HG02623 (cell line): ENCODE results near the gene HNRNPA0.

Experiments
- ATAC-seq: cut with Tn5 transposase; IDR thresholded peaks from one replicate; pipeline ENCODE4 v1.9.1; 2021; ENCODE audit warnings: moderate library complexity; ENCODE audit not compliant: unreplicated experiment

HNRNPA0 gene

DNA sequence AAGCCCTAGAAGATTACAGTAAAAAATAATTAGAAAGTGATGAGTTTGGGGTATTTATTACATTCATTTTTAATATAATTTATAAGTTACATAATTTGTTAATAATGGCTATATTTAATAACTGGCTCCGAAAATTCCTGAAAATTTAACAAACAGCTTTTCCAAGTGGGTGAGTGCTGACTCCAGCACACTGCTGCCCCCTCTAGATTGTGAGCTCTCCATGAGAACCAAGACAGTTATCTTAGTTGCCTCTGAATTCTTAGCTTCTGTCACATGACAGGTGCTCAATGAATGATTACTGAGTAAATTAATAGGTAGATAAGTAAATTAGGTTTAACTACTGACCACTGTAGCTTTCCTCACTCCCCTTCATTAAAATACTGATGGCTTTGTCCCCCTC is 26.1 kb downstream of the HNRNPA0 start:
- ATAC-seq, result no peak

DNA sequence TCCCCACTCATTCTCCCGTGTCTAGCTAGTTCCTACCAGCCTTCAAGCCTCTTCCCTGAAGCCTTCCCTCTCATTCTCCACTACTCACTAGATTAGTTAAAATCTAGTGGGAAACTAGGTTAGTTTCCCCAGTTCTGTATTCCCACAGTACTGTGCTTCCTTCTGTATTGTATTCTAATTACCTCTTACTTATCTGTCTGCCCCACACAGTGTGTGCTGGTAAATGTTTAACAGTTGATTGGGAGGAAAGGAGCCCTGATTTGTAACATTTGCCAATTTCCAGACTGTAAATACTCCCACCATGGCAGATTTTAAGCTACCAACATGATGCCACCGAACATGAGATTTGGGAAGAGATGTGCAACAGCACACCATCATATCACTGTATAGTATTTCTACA is 26.5 kb downstream of the HNRNPA0 start:
- no peak for ATAC-seq

DNA sequence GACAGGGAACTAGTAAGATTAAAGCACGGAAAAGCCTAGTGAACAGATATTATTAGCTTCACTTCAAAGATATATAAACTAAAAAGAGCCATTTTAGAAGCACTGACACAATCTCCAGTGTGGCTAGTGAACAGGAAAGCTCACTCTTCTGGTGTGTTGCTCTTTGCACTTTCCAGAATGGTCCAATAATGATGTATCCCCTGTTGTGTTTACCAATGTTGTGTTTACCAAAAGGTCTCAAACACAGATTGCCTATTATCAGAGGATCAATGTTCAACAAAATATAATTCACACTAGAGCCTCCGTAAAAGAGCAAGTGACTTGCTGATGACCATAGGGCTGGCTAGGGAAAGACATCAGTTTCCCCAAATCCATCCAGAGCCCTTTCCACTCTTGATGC is 29.9 kb downstream of the HNRNPA0 start:
- no peak for ATAC-seq

DNA sequence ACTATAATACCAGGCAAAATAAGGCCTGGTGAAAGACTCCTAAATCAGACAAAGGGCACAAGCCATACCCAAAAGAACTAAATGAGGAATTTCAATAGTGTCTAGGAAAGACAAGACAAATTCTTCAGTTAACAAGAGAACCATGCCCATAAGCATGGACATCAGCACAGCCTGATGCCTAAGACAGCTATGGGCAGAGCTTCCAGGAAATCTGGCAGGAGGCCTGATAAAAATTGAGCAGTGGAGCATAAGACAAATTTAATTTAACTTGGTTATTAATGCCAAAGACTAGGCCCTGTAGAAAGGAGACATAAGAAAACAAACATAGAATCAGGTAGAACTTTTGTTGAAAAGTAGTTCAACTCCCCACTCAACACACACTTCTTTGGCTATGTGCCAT is 35.6 kb downstream of the HNRNPA0 start:
- no peak for ATAC-seq

DNA sequence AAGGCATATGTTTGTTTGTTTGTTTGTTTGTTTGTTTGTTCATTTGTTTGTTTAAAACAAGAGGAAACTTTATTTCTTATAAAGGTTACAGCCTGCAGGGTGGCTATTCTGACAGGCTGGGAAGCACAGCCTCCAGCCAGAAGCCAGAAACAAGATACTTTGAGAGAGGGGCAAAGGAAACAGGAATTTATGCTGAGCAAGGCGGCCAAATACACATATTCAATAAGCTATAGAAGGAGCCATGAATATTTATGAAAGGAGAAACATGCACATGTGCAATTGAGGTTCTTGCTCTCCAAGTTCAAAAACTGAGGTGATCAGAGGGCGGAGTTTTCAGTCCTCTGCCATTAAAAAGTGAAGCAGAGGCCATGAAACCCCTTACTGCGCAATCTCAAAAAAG is 37.8 kb downstream of the HNRNPA0 start:
- ATAC-seq, result no peak

DNA sequence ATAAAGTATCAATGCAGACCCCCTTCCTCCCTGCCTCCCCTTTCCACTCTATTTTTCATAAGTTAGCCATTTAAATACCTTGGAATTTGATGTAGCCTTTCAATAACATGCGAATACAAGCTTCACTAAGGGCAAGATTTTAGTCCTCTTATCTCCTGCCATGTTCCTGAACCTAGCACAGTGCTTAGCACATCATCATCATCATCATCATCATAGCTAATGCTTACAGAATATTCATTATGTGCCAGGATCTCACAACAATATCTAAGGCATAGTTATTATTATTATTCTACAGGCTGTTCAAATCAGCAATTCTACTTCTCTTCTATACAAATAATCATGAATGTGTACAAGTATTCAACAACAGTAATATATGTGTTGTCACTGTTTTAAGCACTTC is 38.7 kb downstream of the HNRNPA0 start:
- ATAC-seq, result no peak

DNA sequence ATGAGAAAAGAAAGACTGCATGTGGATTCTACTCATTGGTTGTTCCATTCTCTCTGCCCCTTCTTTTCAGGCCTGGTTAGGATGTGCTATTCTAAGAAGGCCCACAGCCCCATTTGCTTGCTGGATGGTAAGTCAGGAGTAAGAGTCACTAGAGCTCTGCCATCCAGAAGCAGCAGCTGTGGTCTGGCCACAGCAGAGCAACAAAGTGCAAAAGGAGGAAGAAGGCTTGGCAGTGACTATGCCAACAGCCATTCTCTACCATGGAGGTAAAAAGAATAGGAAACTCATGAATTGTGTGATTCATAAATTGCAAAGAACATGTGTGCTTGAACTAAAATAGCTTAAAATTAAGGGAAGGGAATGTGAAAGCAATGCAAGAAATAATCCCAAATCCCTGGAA is 39.2 kb downstream of the HNRNPA0 start:
- no peak for ATAC-seq

DNA sequence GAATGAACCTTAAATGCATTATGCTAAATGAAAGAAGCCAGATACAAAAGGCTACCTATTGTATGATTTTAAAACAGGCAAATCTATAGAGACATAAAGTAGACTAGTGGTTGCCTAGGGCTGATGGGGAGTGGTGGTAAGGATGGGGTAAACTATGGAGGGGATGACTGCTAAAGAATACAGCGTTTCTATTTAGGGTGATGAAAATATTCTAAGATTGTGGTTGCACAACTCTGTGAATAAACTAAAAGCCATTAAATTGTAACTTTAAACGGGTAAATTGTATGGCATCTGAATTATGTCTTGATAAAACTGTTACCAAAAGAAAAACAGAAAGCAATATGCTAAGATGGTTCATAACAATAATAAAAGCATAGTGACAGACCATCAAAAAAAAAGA is 39.7 kb downstream of the HNRNPA0 start:
- no peak for ATAC-seq

DNA sequence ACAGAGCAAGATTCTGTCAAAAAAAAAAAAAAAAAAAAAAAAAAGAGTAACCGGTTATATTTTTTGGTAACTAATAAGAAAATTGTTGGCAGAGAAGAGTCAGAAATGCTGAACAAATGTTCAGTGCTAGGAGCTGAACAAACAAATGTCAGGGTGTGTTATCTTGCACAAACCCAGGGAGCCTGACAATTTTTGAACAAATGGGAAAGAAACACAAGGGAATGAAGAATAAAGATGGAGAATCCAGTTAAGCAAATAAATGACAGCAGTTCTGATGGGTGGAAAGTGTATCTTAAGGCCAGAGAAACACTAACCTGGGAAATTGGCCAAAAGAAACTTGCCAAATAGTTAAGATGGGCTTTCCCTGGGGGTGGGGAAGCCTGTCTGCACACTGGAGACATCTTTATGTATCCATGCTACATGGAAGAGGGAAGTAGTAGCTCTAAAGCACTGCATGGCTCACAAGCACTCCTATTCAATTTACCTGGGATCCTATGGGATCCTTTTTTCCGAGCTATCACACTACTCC is 42.0 kb downstream of the HNRNPA0 start:
- no peak for ATAC-seq

DNA sequence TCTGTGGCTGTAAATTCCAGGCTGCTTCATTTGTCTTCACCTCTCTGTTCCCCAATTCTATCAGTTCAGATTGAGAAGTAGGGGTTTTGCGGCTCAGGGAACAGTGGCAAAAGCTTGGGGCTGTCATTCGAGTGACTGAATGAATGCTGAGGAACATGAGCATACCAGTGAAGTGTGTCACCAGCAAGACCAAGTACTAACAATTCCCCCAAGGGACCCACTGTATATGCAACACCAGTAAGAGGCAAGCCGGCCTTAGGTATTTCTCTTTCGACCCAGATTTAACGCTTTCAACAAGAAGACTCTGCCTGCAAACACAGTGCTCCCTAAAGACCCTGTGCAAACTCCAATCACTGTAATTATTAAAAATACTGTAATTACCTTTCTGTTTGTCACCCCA is 44.1 kb downstream of the HNRNPA0 start:
- no peak for ATAC-seq

DNA sequence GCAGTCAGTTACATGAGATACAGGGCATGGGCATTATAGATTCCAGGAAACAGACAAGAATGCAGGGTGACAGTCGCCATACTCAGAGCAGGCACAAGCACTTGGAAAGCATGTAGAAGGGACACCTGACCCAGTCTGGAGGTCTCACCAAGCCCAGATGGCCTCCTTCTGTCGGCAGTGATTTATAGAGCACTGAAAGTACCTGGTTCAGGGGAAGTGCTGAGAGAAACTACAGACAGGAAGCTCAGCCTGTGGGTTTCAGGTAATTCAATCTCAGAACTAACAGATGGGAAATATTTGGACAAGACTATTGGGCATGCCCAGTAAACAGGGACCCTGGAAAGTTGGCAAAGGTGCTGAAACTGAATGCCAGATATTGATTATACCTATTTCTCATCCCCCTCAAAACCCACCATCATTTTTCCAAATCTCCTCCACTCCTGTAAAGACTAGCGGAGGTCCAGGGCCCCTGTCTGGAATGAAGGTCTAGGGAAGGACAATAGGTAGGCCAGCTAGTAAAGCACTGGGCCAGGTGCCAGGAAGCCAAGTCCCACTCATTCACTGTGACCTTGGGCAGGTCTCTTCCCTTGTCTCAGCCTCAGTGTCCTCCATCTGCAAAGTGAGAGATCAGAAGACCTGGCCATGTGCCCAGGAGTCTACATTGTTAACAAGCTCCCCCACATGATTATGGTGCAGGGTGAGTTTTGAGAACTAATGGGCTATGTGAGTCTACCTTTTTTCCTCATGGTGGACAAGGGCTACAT is 45.2 kb downstream of the HNRNPA0 start:
- no peak for ATAC-seq

DNA sequence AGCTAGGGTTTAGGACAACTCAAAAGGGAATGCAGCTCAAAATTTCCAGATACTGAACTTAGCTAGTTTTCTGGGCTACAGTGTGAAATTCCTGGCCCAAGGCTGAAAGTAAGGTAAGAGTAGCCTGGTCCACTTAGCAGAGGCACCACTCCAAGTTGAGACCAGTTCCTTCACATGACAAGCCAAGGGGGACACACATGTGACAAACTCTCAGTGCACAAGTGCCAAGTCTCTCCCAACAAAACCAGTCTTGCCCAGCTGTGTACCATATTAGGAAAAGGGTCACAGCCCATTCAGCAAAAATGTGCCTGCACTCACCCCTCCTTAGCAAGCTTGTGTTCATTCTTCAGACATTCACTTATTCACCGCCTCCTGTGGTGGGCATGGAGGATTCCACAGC is 46.1 kb downstream of the HNRNPA0 start:
- no peak for ATAC-seq

DNA sequence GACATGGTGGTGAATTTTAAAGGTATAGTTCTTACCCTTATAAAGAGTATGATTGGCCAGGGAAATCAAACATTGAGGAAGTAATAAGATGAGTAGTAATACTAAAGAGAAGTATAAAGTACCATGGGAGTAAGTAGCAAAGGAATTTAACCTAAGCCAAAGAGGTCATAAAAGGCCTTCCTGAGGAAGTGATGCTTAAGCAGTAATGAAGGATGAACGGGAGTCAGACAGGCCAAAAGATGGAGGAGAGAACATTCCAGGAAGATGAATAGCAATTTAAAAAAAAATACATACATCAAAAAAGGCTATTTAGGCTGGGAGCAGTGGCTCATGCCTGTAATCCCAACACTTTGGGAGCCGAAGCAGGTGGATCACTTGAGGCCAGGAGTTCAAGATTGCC is 47.3 kb downstream of the HNRNPA0 start:
- ATAC-seq, result no peak

DNA sequence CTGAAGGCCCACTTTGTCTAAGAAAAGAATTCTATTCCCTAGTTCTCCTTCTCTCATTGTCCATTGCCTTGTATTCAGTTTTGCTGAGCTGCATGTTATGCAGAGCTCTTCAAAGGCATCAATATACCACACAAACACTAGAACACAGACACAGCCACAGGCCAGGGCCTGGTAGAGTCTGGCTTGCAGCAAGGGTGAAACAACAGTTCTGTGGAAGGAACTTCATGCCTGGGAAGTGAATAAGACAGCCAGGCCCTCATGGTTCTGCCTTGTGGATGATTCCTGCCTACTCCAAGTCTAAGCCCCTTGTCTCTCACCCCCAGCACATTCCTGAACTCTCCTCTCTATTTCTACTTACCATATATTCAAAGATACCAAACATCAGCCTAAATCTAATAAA is 49.1 kb downstream of the HNRNPA0 start:
- ATAC-seq, result no peak

DNA sequence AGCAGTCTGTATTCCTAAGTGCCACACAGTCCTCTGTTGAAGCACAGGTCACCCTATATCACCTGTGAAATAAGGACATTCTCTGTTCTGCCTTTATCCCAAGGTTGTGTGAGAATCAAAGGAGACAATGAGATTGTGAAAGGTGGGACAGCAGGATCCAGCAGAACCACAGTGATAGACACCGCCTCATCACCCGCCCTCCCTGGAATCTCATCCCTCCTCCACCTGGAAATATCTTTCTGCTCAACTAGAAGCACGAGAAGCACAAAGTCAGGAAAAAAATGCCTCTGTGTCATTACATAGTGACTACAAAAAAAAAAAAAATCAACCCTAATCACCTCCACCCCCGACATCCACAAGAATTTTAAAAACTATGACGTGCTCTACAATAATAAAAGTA is 50.6 kb downstream of the HNRNPA0 start:
- ATAC-seq, result no peak

DNA sequence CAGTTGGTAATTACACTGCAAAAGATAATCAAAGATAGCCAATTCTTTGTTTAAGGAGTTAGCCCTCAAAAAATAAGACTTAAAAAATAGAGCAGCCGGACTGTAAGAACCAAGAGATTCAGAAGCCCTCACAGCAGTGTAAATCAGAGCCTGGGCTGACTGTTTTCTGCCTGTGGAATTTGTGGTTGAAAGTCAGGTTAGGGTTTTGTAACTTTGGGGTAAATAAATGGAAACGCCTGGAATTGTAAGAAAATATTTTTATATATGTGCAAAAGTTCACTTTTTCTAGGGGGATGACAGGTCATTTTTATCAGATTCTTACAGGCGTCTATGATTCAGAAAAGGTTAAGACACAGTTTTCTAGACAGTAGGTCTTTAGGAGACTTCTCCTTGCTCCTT is 53.9 kb downstream of the HNRNPA0 start:
- no peak for ATAC-seq

DNA sequence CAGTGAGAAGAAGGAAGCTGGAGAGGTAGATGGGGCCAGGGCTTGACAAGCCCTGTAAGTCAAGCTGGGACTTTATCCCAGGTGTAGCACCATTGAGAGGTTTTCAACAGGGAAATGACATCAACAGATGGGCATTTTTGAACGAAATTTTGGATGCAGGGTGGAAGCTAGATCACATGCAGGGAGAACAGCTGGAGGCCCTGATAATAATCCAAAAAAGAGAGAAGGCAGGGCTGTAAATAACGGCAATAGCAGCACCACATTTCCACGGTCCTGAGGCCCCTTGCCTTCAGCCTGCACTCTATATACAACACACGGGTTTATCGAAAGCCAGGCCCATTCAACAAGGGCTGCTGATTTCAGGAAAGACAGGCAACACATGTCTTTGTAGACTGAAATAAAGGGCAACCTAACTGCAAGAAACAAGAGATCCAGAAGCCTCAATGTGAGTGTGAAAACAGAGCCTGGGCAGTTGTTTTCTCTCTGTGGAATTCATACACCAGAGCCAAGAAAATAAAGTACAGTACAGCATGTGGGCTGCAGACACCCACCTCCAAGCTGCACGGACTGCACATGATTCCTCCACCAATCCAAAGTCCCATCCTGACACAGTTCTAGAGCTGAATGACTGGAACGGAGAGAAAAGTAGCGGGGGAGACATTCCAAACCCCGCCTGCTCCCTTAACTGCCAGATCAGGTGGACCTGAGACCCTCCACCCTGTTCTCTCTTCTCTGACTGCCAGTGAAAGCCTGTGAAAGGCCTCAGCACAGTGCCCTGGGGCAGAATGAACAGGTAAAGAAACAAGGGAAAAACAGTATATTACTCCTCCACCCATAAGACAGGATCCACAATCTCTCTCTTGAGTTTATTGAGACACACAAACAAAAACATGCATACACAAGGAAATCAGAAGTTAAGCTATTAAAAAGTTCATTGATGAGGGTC is 54.6 kb downstream of the HNRNPA0 start:
- no peak for ATAC-seq

DNA sequence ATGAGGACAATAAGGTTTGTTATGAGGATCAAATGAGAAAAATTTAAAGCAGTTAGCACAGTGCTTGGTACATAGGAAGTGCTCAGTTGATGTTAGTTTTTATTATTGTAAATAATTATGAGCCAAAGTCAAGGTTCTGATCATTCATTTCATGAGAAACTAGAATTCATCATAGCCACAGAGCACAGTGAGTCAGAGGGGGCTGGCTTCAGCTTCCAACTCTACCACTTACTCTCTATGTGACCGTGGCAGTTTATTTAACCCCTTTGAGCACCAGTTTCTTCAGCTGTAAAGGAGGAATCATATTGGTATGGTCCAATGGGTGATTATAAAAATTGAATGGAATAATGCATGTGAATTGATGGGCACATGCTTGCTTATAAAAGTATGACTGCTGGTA is 57.7 kb downstream of the HNRNPA0 start:
- no peak for ATAC-seq

DNA sequence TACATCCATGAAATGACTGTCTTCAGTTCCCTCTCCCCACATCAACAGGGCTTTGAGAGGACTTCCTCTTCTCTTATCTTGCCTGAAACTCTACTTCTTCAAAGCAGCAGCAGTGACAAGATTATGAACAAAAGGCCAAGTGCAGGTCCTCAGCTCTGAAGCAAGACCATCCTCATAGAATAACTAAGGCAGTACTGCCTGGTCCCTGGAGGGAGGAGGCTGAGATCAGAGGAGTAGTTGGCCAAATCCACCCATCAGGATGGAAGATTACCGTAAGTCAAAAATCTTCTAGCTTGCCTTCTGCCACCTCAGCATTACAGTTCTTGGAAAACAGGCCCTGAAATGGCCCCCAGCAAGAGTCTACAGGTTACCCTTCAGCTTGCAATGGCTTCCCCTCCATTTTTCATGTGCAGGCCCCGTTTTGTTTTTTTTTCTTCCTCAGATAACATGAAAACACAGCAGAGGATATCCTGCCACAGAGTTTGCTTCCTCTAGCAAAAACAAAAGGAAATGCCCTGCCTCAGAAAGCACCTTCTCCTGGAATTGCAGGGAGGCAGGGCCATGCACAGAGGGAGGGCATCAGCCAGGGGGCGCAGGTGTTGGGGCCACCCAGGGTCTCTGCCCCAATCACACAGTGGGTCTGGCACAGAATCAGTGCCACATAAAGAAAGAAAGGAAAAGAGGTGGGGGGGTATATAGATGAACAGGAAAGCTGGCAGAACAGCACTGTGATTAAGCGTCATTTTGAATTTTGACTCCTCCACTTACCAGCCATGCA is 58.3 kb downstream of the HNRNPA0 start:
- no peak for ATAC-seq
